ENCODE measurements around the gene JKAMP. TPM values are rescaled to one million over a fixed set of nuclear protein-coding genes. Genes with fewer than 3 reads are reported as not detected.

JKAMP gene
- total RNA-seq, 1 experiment from 2014 or later: 46.5 TPM

- Histone ChIP-seq H3K9me3 (ENCODE audit: control insufficient read depth in 1 of 2, insufficient read depth in 1 of 2, low read depth in 1 of 2, low read length in 2 of 2) (no peaks in the 10 kb centered on the region), H2AFZ (ENCODE audit: low read depth, low read length, poor library complexity, severe bottlenecking) (no peak overlapping the region), H3K27me3 (ENCODE audit: insufficient read depth, low read length) (no peaks in the 10 kb centered on the region), H3K9ac (ENCODE audit: low read length) (peak overlapping the region; percentile 90), H3K4me2 (ENCODE audit: low read length) (peak overlapping the region; percentile 96), H3K4me1 (ENCODE audit: control insufficient read depth in 1 of 2, insufficient read depth in 2 of 2, low read length in 2 of 2) (peaks cover 13 to 33% of the 10 kb centered on the region in 2 experiments), H3K9me2 (ENCODE audit: insufficient read depth) (no peaks in the 10 kb centered on the region), H3K27ac (ENCODE audit: low read depth, low read length) (peak overlapping the region; percentile 87), H3K79me2 (ENCODE audit: insufficient read depth, low read length) (peaks cover 57% of the 10 kb centered on the region), H4K20me1 (ENCODE audit: insufficient read depth) (no peaks in the 10 kb centered on the region), H3K36me3 (ENCODE audit: control insufficient read depth in 1 of 2, insufficient read depth in 2 of 2, low read length in 2 of 2) (peaks cover 14 to 17% of the 10 kb centered on the region in 2 experiments; a peak in 3 of 4 replicates), H3K4me3 (replicated peaks in 1 of 2; ENCODE audit: low read depth in 1 of 2, low read length in 2 of 2) (peak overlapping the region; percentile 81 to 93)
- POLR2A ChIA-PET: interaction anchor here (0.5 to 1.6 kb wide), 3 partner anchors 10 to 90 kb away, joined by 3 to 4 read pairs (median 3); no protein-coding TSS in a partner anchor
- BruUV-seq (replicated peaks): TSS peak; percentile 66
- RAD21 ChIA-PET (ENCODE audit: low non-redundant PET in 1 of 2, low total read pairs in 2 of 2, uncharacterized antibody in 2 of 2, unreplicated experiment in 2 of 2): no interaction called here
- intact Hi-C loops (cut with micrococcal nuclease): no loop called here
- TF ChIP-seq CBX3 (IDR thresholded peaks at IDR 0.05; ENCODE audit: low read depth): no peak
- TF ChIP-seq POLR2A (IDR thresholded peaks at IDR 0.05; ENCODE audit: borderline replicate concordance, extremely low read depth, insufficient read depth, insufficient read length): peak; percentile 49
- ATAC-seq (peak; percentile 55), DNase-seq (ENCODE audit: low read depth, low spot score) (no peak)
- CTCF ChIA-PET: interaction anchor here (0.5 to 1.5 kb wide), 13 partner anchors 9 to 700 kb away, joined by 3 to 16 read pairs (median 4); partner anchors contain the start of gene CCDC175
Measured at GRCh38 chr14:59484639-59485175, 390 bp downstream of the JKAMP start.

- no TSS peak for BruUV-seq (replicated peaks)
- ATAC-seq (no peak), DNase-seq (ENCODE audit: low read depth, low spot score) (no peak)
- H3K4me2 ChIP-seq (ENCODE audit: low read length): no peak overlapping the region
- RAD21 ChIA-PET (ENCODE audit: low non-redundant PET in 1 of 2, low total read pairs in 2 of 2, uncharacterized antibody in 2 of 2, unreplicated experiment in 2 of 2): no interaction called here
- peaks cover 29 to 36% of the 10 kb centered on the region in 2 experiments for H3K36me3 ChIP-seq (ENCODE audit: control insufficient read depth in 1 of 2, insufficient read depth in 2 of 2, low read length in 2 of 2)
- CTCF ChIA-PET: interaction anchor here (1.2 kb wide), 1 partner anchor 17 kb away, joined by 3 read pairs; no protein-coding TSS in a partner anchor
- TF ChIP-seq CTCF (IDR thresholded peaks at IDR 0.05 in 2 of 3, conservative IDR thresholded peaks at IDR 0.05 in 1 of 3; ENCODE audit: borderline replicate concordance in 1 of 3, insufficient read depth in 1 of 3, low read depth in 2 of 3, low read length in 2 of 3) (no peak), RAD21 (IDR thresholded peaks at IDR 0.05; ENCODE audit: low read depth) (no peak), SP1 (IDR thresholded peaks at IDR 0.05; ENCODE audit: low read depth) (no peak)
- peaks cover 0 to 3% of the 10 kb centered on the region in 2 experiments; a peak in 1 of 4 replicates for H3K4me1 ChIP-seq (ENCODE audit: control insufficient read depth in 1 of 2, insufficient read depth in 2 of 2, low read length in 2 of 2)
- H4K20me1 ChIP-seq (ENCODE audit: insufficient read depth): no peaks in the 10 kb centered on the region
- H3K27ac ChIP-seq (ENCODE audit: low read depth, low read length): no peak overlapping the region
- no peak overlapping the region for H2AFZ ChIP-seq (ENCODE audit: low read depth, low read length, poor library complexity, severe bottlenecking)
- no peak overlapping the region for H3K9ac ChIP-seq (ENCODE audit: low read length)
- intact Hi-C loops (cut with micrococcal nuclease): no loop called here
- no peak overlapping the region for H3K4me3 ChIP-seq (replicated peaks in 1 of 2; ENCODE audit: low read depth in 1 of 2, low read length in 2 of 2)
- H3K9me3 ChIP-seq (ENCODE audit: control insufficient read depth in 1 of 2, insufficient read depth in 1 of 2, low read depth in 1 of 2, low read length in 2 of 2): no peaks in the 10 kb centered on the region
- no peaks in the 10 kb centered on the region for H3K27me3 ChIP-seq (ENCODE audit: insufficient read depth, low read length)
- H3K79me2 ChIP-seq (ENCODE audit: insufficient read depth, low read length): peaks cover 39% of the 10 kb centered on the region
- H3K9me2 ChIP-seq (ENCODE audit: insufficient read depth): no peaks in the 10 kb centered on the region
- POLR2A ChIA-PET: no interaction called here
Measured at GRCh38 chr14:59490756-59491155, 6.4 kb downstream of the JKAMP start.

All from HCT116 (cell line).